ENCODE measurements around the gene CUEDC1.

DNA sequence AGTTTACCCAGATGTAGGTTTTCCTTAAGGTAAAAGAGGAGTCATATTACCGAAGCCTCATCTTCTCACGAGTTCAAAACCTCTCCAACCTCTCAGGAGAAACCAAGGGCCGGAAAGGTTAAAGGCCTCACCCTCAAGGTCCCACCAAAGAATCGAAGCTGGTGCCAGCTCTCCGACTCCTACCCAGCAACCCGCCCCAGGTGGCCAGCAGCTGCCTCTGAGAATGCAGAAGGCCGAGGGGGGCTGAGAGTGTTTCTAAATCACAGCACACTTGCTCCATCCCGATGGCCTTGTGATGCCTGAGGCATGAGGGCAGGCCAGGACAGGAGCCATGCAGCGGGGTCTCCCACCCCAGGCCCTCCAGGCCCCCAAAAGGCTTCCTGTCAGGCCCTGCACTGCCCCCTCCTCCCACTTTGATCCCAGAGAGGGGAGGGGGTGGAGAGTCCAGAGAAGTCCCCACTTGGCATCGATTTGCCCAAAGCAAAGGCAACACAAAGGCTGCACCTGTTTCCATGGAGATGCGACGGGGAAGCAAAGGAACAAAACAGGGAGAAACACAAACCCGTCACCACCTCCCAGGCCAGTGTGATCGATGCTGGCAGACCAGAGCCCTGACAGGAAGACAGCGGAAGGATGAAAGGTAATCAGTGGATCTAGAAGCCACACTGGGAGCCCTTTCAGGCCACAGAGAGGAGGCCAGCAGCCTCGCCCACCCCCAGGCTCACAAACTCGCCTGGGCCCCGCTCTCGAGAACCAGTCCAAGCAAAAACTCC, 39.0 kb downstream of the CUEDC1 start:
- no peak for TF ChIP-seq CTCF (IDR thresholded peaks at IDR 0.05)
- TF ChIP-seq POLR2A (IDR thresholded peaks at IDR 0.05), result no peak
